Uterus (tissue), 2 donors: Measurements from ENCODE around the gene STARD3NL.

ENCODE experiments used
- POLR2A ChIP-seq, 2 donors: fragments of 450-650 bp; IDR thresholded peaks; one replicate each; pipeline ENCODE4 v1.6.1; 2016; ENCODE audit warnings: antibody characterized with exemption in 2 of 2, mild to moderate bottlenecking in 1 of 2, moderate library complexity in 1 of 2
- TF ChIP-seq, protein P1 (sequence below), 4 experiments: fragments of 200-600 bp in 2 of 4; fragments of 450-650 bp in 2 of 4; sonication (generic) in 2 of 4; IDR thresholded peaks; one replicate each; pipeline ENCODE4 v1.5.1; 2016 to 2019; ENCODE audit warnings: antibody characterized with exemption in 4 of 4, mild to moderate bottlenecking in 2 of 4, moderate library complexity in 1 of 4

DNA sequence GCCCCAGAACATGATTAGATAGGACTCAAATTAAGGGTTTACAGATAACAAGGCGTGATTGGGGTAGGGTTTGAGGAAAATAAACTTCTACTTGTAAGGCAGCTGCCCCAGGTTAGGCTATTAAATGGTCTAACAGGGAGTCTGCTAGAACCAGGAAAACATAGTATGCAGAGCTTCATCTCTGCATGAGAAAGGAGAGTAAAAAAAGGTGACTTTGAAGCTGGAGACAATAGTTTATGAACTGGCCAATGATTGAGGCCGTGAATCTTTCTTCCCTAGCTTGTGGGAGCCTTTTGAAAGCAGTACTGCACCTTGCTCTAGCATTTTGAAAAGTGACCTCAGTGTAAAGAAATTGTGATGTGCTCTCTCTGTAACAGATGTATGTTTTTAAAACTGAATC, 48.5 kb upstream of the STARD3NL start:
- TF ChIP-seq, protein P1, sequence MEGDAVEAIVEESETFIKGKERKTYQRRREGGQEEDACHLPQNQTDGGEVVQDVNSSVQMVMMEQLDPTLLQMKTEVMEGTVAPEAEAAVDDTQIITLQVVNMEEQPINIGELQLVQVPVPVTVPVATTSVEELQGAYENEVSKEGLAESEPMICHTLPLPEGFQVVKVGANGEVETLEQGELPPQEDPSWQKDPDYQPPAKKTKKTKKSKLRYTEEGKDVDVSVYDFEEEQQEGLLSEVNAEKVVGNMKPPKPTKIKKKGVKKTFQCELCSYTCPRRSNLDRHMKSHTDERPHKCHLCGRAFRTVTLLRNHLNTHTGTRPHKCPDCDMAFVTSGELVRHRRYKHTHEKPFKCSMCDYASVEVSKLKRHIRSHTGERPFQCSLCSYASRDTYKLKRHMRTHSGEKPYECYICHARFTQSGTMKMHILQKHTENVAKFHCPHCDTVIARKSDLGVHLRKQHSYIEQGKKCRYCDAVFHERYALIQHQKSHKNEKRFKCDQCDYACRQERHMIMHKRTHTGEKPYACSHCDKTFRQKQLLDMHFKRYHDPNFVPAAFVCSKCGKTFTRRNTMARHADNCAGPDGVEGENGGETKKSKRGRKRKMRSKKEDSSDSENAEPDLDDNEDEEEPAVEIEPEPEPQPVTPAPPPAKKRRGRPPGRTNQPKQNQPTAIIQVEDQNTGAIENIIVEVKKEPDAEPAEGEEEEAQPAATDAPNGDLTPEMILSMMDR (IDR thresholded peaks at IDR 0.05) = no peak
- no peak for TF ChIP-seq POLR2A (IDR thresholded peaks at IDR 0.05)
